Endometrium (tissue), 2 donors: Measurements from ENCODE around the gene STK4.

Source experiments
- FAIRE-seq: peaks from 2 replicates; lab custom pipeline; 2012; peaks lifted over from hg19 to GRCh38; lab: Jason Lieb, UNC
- donor health status: control.
- donor health status: control.

Gene STK4

GRCh38 chr20:45112754-45113153, 146.4 kb downstream of the STK4 start:
- FAIRE-seq = no peak

DNA sequence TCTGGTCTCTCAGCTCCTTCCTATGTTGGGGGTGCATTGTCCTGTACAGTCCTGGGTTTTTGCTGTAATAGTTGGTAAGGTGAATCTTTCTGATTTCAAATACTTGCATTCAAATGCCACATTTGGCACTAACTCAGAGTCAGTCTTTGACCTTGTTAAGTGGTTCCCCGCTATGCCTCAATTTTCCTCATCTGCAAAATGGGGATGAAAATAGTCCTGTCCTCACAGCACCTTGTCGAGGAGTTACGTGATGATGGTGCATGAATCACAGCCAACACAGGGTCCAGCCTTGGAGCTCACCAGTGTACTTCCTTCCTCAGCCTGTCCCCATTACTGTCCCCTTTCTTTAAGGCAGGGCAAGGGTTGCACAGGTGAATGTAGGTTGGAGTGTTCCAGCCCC, 147.6 kb downstream of the STK4 start:
- no peak for FAIRE-seq

DNA sequence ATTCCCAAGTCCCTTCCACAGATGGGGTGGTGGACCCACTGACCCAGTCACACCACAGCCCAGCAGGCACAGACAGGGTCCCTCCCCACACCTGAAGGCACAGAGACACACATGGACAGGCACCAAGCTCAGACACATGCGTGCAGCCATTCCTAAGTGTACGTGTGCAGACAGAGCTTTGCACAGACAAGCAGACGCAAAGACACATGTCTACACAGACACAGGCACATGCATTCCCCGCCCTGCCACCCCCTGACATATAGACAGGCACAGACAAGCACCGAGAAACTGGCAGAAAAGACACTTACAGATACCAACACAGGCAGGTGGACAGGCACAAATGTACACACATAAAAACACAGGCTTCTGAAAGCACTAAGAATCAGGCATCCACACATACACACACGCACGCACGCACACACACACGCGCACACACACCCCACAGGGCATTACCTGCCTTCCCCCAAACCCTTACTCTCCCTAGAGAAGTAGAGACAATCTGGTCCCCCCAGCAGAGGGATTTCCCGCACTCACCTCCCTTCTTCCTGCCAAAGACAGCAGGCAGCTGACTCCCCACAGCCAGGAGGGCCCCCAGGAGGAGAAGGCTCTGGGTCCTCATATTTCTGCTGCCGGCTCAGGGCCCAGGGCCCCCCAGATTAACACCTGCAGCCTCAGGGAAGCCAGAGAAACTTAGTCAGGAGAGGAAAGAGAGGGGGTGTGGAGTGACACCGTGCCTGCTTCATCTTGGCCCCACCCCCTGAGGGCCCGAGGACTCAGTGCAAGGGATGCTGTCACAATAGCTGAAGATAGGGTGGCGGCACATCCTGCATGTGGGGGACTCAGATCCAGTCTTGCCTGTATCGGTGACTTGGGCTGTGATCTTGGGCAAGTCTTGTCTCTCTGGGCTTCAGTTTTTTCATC, 148.4 kb downstream of the STK4 start, which contains the start of gene WFDC5:
Gene WFDC5, minus strand, starts transcription at position 710 of the 921 bp plus-strand sequence. Its CDS starts 91 bp downstream, at position 619.
- FAIRE-seq = no peak

GRCh38 chr20:45115386-45115774, 149.1 kb downstream of the STK4 start:
- no peak for FAIRE-seq

DNA sequence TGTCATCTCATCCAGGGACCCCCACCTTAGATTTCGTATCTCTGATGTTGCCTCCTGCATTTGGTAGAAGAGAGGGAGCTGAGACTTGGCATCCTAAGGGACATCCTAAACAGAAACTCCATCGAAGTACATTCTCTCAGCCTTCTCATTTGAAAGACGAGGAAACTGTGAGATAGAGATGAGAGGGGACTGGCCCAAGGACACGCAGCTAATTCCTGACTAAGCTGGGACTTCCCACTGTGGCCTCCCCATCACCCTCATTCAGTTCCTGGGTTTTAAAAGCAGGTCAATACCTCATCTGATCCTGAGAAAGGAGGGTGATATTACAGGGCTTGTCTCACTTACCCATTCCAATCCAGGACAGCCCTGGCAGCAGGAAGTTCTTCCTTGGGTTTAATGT, 149.5 kb downstream of the STK4 start:
- FAIRE-seq = no peak

- FAIRE-seq = no peak
Observed at GRCh38 chr20:45117581-45117980, 151.3 kb downstream of the STK4 start.

GRCh38 chr20:45118028-45118427, 151.7 kb downstream of the STK4 start:
- FAIRE-seq = no peak

DNA sequence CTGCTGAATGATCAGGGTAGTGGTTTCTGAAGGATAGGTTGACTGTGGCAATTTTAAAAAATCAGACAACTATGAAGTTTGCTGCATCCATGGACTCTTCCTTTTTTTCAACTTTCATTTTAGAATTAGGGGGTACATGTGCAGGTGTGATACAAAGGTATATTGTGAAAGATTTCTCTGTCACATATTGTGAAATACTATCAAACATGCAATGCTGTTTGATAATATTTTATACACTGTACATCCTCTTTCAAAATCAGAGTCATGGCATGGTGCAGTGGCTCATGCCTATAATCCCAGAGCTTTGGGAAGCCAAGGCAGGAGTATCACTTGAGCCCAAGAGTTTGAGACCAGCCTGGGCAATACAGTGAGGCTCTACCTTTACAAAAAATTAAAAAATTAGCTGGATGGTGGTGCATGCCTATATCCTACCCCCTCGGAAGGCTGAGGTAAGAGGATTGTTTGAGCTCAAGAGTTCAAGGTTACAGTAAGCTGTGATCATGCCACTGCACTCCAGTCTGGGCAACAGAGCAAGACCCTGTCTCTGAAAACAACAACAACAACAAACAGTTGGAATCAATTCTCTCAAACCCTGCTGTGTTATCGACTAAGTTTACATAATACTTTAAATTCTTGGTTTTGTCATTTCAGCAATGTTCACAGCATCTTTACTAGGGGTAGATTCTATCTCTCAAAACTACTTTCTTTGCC, 153.4 kb downstream of the STK4 start:
- no peak for FAIRE-seq

- no peak for FAIRE-seq
Observed at GRCh38 chr20:45121388-45121787, 155.1 kb downstream of the STK4 start.

DNA sequence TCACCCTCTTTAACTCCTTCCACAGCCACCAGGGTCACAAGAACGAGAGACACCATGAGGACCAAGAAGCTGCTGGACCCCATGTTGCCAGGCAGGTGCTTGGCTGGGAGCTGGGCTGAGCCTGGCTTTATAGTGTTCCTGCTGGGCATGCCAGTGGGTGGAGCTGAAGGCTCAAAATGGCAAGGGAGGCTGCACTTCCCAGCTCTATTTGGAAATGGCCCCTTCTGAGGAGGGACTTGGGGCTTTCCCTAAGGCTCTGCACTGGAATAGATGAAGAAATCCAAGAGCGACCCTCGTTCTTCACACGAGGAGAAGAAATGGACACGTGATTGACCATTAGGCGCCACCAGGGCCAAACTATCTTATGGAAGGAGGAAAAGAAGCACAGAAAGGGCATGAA, 158.1 kb downstream of the STK4 start, which contains the start of gene WFDC12:
Gene WFDC12, minus strand, starts transcription at position 101 of the 400 bp plus-strand sequence. Its CDS starts 18 bp downstream, at position 83.
- FAIRE-seq = no peak

- no peak for FAIRE-seq
Observed at GRCh38 chr20:45128099-45128498, 161.8 kb downstream of the STK4 start.
